ENCODE measurements around the gene MRPS6.

Gene MRPS6

DNA sequence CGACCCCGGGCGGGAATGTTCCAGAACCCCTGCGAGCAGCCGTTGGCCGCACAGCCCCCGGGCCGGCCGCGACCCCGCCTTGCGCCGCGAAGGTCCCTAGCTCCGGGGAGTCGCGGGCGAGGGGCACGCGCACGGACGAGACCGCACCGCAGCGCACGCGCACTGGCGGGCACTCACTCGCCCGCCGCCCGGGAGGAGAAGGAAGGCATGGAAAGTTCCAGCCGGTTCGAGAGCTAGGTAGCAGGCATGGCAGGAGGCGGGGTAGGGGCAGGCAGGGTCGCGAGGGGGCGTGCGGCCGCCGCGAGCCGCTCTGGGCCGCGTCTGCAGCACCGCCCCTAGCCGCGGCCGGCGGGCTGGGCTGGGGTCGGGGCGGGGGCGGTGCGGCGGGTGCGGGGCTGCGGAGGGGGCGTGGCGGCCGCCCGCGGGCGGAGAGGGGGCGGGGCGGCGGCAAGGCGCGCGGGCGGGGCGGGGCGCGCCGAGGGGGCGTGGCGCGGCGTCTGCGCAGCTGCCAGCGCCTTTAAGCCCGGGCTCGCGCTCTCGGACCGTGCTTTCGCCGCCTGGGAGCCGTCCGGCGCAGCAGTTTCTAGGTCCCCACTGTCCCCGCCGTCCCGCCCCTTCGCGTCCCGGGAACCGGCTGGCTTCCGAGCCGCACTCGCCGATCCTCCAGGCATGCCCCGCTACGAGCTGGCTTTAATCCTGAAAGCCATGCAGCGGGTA lies at the start of gene MRPS6, which contains the start of gene SLC5A3:
Gene MRPS6 (plus strand): TSS at position 547 of the 717 bp plus-strand sequence. CDS start 123 bp downstream, at position 670.
Gene SLC5A3 (plus strand): TSS at position 547 of the 717 bp plus-strand sequence. CDS start 21,621 bp downstream, outside the sequence.
- peak; percentile 82 for DNase-seq

DNA sequence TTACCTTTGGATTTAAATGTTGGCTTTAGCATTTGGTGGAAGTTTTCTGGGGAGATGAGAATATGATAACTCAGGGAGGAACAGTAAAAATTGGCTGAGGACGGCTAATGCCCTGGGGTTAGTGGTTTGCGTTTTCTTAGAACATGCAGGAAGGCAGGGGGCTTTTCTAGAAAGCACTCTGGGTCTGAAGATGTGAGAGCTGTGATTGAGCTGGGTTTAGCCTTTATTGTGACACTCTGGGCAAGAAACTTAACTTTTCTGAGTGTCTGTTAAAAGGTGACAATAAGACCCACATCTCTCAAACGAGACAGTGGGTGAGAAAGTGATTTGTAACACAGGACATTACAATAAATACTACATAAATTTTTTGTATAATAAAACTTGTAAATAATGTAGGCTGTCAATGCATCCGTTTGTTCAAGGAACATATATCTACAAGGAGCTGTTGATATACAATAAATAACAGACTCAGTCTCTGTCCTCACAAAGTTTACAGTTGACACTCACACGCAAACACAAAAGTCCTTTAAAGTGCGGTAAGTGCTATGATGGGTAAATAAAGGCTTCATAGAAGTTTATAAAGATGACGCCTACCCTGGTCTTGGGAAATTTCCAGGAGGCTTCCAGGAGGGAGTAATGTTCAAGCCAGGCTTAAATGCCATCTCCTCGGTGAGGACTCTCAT lies 49.5 kb upstream of the MRPS6 start:
- DNase-seq, result no peak

DNA sequence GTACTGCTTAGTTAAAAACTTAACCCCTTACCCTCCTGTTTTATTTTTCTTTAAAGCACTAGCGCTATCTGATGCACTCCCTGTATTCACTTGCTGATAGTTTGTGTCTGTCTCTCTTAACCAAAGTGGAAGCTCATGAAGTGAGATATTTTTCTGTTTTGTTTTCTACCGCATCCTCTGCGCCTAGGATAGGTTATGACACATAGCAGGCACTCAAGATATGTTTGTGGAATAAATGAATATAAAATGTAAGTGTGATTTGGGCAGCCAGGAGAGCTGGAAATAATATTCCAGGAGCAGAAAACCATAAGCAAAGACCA lies 49.0 kb upstream of the MRPS6 start:
- no peak for DNase-seq

DNA sequence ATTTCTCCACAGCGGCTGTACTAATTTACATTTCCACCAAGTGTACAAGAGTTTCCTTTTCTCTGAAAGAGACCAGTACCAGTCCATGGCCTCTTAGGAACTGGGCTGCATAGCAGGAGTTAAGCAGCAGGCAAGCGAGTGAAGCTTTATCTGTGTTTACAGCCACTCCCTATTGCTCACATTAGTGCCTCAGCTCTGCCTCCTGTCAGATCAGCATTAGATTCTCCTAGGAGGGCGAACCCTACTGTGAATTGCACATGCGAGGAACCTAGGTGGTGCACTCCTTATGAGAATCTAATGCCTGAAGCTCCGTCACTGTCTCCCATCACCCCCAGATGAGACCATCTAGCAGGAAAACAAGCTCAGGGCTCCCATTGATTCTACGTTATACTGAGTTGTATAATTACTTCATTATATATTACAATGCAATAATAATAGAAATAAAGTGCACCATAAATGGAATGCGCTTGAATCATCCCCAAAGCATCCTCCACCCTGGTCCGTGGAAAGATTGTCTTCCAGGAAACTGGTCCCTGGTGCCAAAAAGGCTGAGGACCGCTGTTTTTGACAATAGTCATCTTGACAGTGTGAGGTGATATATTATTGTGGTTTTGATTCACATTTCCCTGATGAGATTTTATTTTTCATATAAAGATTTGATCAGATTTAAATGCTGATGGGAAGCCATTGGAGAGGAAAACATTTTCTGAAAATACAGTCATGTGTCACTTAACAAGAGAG lies 45.5 kb upstream of the MRPS6 start:
- no peak for DNase-seq

DNA sequence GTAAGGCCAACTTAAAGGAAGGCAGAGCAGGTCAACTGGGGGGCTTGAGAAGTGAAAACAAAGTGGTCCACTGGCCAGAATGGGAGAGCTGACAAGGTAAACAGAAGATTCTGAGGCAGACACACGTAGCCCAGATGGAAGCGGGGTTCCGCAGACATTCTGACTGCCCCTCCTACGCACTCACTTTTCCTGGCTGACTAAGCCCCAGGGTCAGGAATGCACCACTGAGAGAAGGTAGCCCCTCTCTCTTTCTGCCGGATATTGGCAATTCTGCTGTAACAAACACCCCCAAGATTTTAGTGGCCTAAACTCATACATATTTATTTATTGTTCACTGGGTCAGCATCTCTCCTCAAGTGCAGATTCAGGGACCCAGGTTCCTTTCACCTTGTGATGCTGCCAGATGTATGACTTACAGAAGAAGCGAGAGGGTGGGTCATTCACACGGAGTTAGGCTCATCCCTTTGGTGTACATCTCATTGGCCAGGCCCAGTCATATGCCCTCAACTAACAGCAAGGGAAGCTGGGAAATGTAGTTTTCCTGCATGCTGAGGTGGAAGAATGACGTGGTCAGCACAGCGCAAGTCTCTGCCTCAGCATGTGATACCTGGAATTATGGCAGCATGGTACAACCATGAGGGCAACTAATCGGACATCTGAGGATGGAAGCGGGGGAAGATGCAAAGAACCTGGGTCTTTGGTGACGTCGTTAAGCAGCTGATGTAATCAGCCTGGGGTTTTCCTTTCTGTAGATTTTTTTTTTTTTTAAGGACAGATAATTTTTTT lies 43.4 kb upstream of the MRPS6 start:
- DNase-seq, result no peak

DNA sequence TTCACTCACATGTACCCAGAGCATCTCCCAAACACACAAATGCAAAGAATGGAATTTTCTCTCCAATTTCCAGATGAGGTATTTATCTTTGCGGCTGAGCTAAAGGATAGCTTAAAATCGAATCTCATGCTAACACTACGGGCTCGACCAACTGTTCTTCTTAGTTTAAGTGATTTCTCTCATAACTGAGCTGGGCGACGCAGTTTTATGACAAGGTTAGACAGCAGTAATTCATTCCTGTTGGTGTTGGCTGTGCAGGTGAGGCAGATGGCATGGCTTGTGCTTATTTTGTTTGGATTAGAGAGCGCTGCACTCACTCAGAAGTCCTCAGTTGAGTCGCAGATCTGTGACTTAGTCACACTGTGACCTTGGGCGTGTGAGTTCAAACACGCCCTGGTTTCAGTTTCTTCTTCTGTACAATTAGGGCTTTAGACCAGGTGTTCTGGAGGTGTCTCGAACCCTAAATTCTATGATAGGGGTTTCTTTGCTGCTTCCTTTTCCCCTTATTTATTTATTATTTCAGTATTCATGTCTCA lies 41.5 kb upstream of the MRPS6 start:
- DNase-seq, result no peak

DNA sequence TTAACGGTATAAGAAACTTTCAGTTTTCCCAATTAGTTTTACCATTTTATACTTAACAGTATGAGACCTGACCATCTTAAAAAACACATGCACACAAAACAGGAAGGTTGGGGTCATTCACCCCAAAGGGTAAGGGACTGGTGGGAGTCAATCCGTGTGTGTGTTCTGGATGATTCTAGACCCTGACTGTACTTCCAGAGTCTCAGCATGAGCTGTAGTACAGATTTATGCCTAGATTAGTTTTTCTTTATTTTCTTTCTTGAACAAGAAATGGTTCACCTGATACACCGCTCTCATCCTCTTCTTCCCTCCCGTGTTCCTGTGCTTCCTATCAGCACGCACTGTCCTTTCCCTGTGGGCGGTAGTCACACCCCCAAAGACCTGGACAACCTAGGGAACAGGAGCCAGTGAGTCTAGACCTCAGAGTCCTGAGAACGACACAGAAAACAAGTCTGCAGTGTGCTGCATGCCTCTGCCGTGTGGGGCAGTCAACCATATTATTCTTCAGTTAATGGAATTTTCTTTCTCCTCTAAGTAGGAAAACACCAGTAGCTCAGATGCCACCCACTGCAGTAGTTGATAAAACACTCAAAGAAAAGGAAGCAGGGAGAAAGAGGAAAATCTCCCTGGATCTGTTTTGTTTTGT lies 38.9 kb upstream of the MRPS6 start:
- no peak for DNase-seq

DNA sequence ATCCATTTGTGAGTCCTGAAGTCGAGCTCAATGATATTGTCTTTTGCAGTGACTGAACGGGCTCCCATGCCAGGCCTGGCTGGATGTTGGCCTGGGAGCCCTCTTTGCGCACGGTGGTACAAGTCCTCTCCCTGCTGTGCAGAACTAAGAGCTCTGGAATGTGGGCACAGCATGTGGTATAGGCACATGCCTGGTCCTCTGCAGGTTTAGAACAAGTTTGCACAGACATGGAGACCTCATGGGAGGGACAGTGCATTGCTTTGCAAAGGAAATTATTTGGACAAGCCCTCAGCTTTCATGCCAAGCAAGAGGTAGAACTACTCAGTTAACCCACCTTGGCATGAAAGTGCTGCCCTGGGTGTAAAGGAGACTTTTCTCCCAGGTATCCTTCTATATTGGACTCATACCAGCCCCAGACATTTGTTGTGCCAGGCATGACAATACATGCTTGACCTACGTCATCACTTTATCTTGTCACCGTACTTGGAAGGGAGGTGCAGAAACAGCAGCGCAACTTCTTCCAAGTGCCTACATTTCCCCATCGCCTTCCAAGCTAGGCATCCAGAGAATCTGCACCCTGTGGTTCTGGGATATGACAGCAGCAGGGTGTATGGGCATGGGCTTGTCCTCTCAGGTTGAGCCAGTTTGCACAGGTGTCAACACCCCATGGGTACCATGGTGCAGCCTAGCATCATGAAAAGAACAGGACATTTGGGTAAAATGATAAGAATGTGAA lies 37.6 kb upstream of the MRPS6 start:
- no peak for DNase-seq

DNA sequence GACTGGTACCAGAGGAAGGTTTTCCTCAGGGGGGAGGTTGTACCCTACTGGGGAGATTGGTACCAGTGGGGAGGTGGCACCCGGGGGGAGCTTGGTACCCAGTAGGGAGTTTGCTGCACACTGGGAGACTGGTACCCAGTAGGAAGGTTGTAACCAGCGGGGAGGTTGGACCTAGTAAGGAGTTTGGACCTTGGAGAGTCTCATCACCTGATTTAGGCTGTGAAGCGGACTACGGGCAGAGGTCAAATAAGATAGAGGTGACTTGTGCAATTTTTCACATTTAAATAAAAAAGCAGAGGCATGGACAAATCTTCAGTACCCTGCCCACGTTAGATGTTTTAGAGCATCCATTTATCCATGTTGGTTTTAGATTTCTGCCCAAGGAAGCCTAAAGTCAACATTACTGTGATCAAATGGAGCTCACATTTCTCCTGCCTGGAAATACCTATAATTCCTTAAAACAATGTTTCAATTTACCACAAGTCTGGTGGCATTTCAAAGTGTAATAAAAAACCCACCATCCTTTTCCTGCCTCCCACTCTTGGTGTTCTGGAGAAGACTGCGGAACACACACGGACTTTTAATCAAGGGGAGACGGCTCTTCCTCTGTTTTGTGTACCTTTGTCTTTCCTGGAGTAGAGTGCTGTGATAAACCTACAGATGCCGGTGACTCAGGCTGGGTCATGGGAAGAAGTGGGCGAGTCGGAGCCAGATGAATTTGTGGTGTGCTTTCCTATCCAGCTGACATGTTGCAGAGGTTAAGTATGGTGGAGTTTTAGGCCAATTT lies 36.2 kb upstream of the MRPS6 start:
- DNase-seq, result no peak

DNA sequence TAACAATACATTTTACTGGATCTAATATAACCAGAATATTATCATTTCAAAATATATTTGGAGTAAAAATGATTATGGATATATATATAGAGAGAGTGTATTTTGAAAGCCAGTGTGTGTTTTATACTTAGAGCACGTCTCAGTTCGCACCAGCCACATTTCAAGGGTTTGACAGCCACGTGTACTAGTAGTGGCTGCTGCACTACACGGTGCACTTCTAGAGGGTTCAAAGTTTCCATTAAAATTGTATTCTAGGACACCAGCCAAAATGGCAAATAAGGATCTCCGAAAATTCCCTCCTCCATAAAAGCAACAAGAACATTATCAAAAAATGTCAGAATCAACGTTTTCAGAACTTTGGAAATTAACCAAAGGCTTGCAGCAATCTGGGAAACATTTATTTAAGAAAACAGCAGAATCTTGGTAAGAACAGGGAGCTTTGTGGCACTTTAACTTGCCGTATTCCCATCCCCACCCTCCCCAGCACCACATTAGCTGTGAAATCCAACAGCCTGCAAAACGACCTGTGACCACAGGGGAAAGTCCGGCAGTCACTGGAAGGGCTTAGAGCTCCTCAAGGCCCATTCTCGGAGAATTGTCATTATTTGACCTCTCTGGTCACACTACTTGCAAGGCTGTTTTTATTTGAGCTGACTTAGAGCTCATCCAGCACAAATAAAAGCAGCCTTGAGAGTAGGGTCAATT lies 33.5 kb upstream of the MRPS6 start:
- DNase-seq, result no peak

DNA sequence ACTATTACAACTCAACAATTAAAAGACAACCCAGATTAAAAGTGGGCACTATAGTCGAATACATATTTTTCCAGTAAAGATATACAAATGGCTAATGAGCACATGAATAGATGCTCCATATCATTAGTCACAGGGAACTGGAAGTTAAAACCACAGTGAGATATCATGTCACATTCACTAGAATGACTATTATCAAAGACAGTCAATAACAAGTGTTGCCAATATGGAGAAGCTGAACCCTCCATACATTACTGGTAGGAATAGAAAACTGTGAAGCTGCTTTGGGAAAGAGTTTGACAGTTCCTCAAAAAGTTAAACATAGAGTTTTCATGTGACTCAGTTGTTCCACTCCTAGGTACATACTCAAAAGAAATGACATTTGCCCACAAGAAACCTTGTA lies 30.6 kb upstream of the MRPS6 start:
- no peak for DNase-seq

DNA sequence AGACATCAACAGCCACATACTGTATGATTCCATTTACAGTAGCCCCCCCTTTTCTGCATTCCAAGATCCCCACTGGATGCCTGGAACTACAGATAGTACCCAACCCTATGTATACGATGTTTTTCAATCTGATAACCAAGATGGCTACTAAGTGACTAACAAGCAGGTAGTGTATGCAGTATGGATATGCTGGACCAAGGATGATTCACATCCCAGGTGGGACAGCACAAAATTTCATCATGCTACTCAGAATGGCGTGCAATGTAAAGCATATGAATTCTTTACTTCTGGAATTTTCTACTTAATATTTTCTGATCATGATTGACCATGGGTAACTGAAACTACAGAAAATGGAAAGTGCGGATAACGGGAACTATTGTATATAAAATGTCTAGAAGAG lies 30.0 kb upstream of the MRPS6 start:
- DNase-seq, result no peak

DNA sequence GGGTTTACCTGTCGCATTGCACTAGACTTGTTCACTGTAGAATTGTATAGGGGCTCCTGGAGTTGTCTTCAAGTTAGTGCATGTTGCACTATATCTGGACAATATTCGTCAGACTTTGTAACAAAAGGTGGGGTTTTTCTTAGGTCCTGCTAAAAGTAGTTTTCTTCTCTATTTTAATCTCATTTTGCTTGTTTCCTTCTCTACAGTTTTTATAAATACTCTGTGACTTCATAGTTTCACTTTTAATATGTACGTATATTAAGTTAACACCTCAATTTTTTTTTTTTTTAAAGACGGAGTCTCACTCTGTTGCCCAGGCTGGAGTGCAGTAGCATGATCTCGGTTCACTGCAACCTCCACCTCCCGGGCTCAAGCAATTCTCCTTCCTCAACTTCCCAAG lies 26.5 kb upstream of the MRPS6 start:
- DNase-seq, result no peak

DNA sequence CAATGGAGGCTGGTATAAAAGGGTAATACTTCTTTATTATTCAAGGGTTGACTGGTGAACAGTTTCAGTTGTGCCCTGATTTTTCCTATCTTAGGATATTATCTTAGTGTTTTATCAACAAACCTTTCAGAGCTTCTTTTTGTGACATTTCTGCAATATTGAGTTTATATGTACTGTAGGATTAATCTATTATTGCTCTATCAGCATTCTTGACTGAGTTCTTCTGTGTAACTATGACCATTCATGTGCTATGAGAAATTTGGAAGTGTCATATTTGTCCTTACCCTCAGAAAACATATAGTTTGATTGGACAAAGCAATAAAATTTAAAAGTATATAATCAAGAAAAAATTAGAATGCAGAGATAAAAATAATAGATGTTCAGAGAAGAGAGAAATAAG lies 25.5 kb upstream of the MRPS6 start:
- no peak for DNase-seq

DNA sequence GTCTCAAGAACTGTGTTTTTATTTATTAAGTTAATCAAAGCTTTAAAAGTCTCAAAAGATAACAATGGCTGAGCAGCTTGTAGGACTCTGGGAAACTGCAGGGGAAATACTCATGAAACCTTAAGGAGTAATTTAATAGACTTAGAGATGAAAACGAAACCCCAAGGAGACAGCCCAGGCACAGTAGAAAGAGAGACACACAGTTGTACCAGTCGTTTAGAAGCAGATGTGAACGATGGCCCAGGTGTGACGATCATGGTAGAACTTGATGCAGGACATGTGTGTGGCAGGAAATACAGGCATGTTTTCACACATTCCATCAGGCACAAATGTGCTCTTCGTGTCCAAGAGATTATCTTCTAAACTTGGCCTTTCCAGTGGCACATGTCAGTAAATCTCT lies 21.2 kb upstream of the MRPS6 start:
- no peak for DNase-seq

DNA sequence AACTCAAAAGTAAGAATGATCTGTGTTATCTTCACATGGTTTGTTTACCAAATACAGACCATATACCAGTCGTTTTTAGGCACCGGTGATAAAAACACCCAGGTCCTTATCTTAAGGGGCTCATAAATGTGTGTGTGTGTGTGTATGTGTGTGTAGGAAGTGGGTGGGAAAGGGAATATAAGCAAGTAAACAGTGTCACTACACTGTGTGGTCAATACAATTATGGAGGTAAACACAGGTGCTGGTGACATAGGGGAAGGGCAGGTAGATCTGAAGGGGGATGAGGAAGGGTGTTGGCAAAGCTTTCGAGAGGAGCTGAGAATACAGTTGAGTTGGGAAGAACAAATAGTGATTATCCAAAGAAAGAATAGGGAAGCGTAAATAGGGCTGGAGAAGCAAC lies 19.1 kb upstream of the MRPS6 start:
- DNase-seq, result peak; percentile 64

DNA sequence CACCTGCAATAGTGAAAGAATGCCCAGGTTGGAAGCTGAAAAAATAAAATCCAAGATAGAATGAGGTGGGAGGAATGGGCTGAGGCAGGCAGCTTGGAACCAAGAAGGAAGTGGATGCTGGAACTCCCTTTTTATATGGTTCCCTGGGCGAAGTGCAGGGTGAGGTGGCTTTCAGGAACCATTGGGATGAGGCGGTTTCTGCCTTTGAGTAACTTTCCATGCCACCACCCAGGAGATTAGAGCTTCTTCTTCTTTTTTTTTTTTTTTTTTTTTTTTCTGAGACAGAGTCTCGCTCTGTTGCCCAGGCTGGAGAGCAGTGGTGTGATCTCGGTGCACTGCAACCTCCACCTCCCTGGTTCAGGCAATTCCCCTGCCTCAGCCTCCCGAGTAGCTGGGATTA lies 17.8 kb upstream of the MRPS6 start:
- DNase-seq, result no peak

DNA sequence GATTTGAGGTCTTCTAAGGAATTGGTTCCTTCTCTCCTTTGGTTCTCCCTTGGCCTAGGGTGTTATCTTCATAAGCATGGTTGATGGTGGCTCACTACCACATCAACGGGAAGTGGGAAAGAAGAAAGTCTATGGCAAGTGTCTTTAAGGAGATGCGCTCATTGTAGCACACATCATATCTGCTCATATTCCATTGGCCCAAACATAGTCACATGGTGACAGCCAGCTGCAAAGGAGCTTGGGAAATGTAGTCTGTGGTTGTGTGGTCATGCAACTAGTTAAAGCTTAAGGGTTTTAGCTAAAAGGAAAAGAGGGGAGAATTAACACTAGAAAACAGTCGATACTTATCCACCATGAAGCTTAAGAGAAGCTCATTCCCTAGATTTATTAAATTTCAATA lies 11.4 kb upstream of the MRPS6 start:
- no peak for DNase-seq

DNA sequence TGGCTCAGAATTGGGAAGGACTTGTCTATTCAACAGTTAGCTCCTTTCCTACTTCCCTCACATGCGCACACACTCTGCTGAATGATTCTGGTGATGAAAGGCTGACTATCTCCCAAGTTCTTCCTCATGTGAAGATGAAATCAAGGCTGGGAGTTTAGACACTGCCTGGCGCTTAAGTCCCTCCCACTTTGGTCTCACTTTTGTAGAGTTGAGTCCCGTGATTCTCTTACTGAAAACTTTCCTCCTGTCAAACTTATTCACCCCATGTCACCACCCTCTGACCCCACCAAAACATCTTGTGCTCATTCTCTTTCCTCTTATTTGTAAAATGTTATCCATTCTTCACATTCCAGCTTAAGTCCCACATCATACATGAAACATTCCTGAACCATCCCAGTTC lies 8.4 kb upstream of the MRPS6 start:
- DNase-seq, result no peak

DNA sequence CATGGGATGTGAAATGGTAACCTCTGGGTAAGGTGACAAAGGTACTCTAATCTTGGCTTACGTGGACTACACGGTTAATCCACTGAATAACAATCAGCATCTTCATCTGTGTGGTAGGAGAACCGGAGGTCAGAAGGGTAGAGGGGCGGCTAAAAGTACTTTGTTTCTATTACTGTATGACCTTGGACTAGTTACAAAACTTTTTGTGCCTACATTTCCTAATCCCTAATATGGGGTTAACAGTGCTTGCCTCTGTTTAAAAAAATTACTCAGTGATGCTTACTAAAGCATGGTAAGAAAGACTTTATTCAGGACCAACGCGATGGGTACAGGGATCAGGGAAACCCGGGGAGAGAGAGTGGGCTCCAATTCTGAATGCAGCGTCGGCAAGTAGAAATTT lies 1.7 kb upstream of the MRPS6 start:
- DNase-seq, result no peak
